ENCODE measurements around the gene IGSF21.

The IGSF21 gene

GRCh38 chr1:18217398-18218043 lies 109.9 kb downstream of the IGSF21 start:
- no peak for DNase-seq (ENCODE audit: low read depth in 2 of 2)

- no peak for DNase-seq (ENCODE audit: low read depth in 2 of 2)
These were observed 122.0 kb downstream of the IGSF21 start for GRCh38 chr1:18229625-18230024.

GRCh38 chr1:18230321-18230720 lies 122.7 kb downstream of the IGSF21 start:
- DNase-seq (ENCODE audit: low read depth in 2 of 2): no peak

- DNase-seq (ENCODE audit: low read depth in 2 of 2): no peak
These were observed 123.2 kb downstream of the IGSF21 start for GRCh38 chr1:18230840-18231239.

GRCh38 chr1:18232052-18232451 lies 124.5 kb downstream of the IGSF21 start:
- no peak for DNase-seq (ENCODE audit: low read depth in 2 of 2)

- DNase-seq (ENCODE audit: low read depth in 2 of 2): no peak
These were observed 125.7 kb downstream of the IGSF21 start for GRCh38 chr1:18233176-18233864.

GRCh38 chr1:18234790-18235242 lies 127.2 kb downstream of the IGSF21 start:
- peak; percentile 4 to 6 for DNase-seq (ENCODE audit: low read depth in 2 of 2)

GRCh38 chr1:18237371-18237770 lies 129.8 kb downstream of the IGSF21 start:
- DNase-seq (ENCODE audit: low read depth in 2 of 2): no peak

- DNase-seq (ENCODE audit: low read depth in 2 of 2): no peak
These were observed 130.6 kb downstream of the IGSF21 start for GRCh38 chr1:18238190-18238589.

GRCh38 chr1:18239671-18240070 lies 132.1 kb downstream of the IGSF21 start:
- no peak for DNase-seq (ENCODE audit: low read depth in 2 of 2)

GRCh38 chr1:18240906-18241305 lies 133.3 kb downstream of the IGSF21 start:
- DNase-seq (ENCODE audit: low read depth in 2 of 2): no peak

GRCh38 chr1:18241891-18242290 lies 134.3 kb downstream of the IGSF21 start:
- DNase-seq (ENCODE audit: low read depth in 2 of 2): no peak

GRCh38 chr1:18243503-18244175 lies 136.0 kb downstream of the IGSF21 start:
- no peak for DNase-seq (ENCODE audit: low read depth in 2 of 2)

GRCh38 chr1:18244762-18245161 lies 137.2 kb downstream of the IGSF21 start:
- DNase-seq (ENCODE audit: low read depth in 2 of 2): no peak

GRCh38 chr1:18245647-18246046 lies 138.0 kb downstream of the IGSF21 start:
- no peak for DNase-seq (ENCODE audit: low read depth in 2 of 2)

GRCh38 chr1:18246543-18246942 lies 138.9 kb downstream of the IGSF21 start:
- no peak for DNase-seq (ENCODE audit: low read depth in 2 of 2)

GRCh38 chr1:18247151-18247550 lies 139.6 kb downstream of the IGSF21 start:
- DNase-seq (ENCODE audit: low read depth in 2 of 2): no peak

- DNase-seq (ENCODE audit: low read depth in 2 of 2): no peak
These were observed 142.0 kb downstream of the IGSF21 start for GRCh38 chr1:18249631-18250030.

- DNase-seq (ENCODE audit: low read depth in 2 of 2): no peak
These were observed 145.5 kb downstream of the IGSF21 start for GRCh38 chr1:18253093-18253492.

GRCh38 chr1:18256282-18257235 lies 149.0 kb downstream of the IGSF21 start:
- no peak for DNase-seq (ENCODE audit: low read depth in 2 of 2)

GRCh38 chr1:18257778-18258177 lies 150.2 kb downstream of the IGSF21 start:
- no peak for DNase-seq (ENCODE audit: low read depth in 2 of 2)

- DNase-seq (ENCODE audit: low read depth in 2 of 2): no peak
These were observed 154.3 kb downstream of the IGSF21 start for GRCh38 chr1:18261891-18262290.

Measured in stimulated activated CD4-positive, alpha-beta T cell treated with anti-CD3 and anti-CD28 coated beads, Interleukin-15, amount 100 ng/mL, for 48 hours (primary cell).